A549 treated with CpdA at 1 μM for 4 hours (cell line): ENCODE results near the gene SEC31A. TPM values are rescaled to one million over a fixed set of nuclear protein-coding genes. Genes with fewer than 3 reads are reported as not detected.

Experiments
- total RNA-seq: library from RNA; stranded (reverse); fragments of 200-300 nt; extraction: Qiagen RNA extraction; gene quantifications from 5 replicates; pipeline ENCODE4 v1.2.3, GENCODE V29; 2022; ENCODE audit warnings: low read depth

Gene SEC31A, protein sequence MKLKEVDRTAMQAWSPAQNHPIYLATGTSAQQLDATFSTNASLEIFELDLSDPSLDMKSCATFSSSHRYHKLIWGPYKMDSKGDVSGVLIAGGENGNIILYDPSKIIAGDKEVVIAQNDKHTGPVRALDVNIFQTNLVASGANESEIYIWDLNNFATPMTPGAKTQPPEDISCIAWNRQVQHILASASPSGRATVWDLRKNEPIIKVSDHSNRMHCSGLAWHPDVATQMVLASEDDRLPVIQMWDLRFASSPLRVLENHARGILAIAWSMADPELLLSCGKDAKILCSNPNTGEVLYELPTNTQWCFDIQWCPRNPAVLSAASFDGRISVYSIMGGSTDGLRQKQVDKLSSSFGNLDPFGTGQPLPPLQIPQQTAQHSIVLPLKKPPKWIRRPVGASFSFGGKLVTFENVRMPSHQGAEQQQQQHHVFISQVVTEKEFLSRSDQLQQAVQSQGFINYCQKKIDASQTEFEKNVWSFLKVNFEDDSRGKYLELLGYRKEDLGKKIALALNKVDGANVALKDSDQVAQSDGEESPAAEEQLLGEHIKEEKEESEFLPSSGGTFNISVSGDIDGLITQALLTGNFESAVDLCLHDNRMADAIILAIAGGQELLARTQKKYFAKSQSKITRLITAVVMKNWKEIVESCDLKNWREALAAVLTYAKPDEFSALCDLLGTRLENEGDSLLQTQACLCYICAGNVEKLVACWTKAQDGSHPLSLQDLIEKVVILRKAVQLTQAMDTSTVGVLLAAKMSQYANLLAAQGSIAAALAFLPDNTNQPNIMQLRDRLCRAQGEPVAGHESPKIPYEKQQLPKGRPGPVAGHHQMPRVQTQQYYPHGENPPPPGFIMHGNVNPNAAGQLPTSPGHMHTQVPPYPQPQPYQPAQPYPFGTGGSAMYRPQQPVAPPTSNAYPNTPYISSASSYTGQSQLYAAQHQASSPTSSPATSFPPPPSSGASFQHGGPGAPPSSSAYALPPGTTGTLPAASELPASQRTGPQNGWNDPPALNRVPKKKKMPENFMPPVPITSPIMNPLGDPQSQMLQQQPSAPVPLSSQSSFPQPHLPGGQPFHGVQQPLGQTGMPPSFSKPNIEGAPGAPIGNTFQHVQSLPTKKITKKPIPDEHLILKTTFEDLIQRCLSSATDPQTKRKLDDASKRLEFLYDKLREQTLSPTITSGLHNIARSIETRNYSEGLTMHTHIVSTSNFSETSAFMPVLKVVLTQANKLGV
- 79.5 to 88.5 TPM (median 81.5 TPM) in 5 replicates for total RNA-seq

GRCh38 chr4:82890901-82891706 lies at the start of gene SEC31A:
TSS of gene SEC31A (minus strand) at chr4:82891153. CDS start at chr4:82881936, 9,217 bp downstream.

GRCh38 chr4:82900411-82901182 lies 9.6 kb upstream of the SEC31A start, which contains the start of gene THAP9:
TSS of gene THAP9 (plus strand) at chr4:82900735. CDS start at chr4:82900803, 68 bp downstream.

GRCh38 chr4:82798168-82799005 lies 92.6 kb downstream of the SEC31A start, which contains the start of gene SCD5:
TSS of gene SCD5 (minus strand) at chr4:82798796. CDS start at chr4:82798537, 259 bp downstream.

Other genes with a start within 250 kb of the SEC31A start
- 6.7 to 8.1 TPM (median 7.7 TPM) in 5 replicates for gene SCD5, start 92.4 kb downstream of the SEC31A start, total RNA-seq
- 1.5 to 3.0 TPM (median 1.9 TPM) in 5 replicates for gene THAP9, start 9.6 kb upstream of the SEC31A start, total RNA-seq
- 5.2 to 9.4 TPM (median 6.8 TPM) in 5 replicates for gene LIN54, start 119.7 kb upstream of the SEC31A start, total RNA-seq
- 25.6 to 39.0 TPM (median 26.4 TPM) in 5 replicates for gene COPS4, start 144.0 kb upstream of the SEC31A start, total RNA-seq
- 0.93 to 1.3 TPM (median 1.0 TPM) in 5 replicates for gene PLAC8, start 223.6 kb upstream of the SEC31A start, total RNA-seq